Left colon (tissue), 2 donors: ENCODE measurements around the gene SART1. TPM values are rescaled to one million over a fixed set of nuclear protein-coding genes. Genes with fewer than 3 reads are reported as not detected.
"Not testable (repeated sequence)": the region's sequence is repeated elsewhere in the genome, so short reads cannot be mapped to it uniquely, and the experiment has no call there.

Experiments
- ATAC-seq: fragments of 200-7000 bp; cut with Tn5 transposase; one replicate; pipeline ENCODE4 v1.9.1; 2020; ENCODE audit warnings: mild to moderate bottlenecking, moderate library complexity
- DNase-seq, 2 donors: peaks; one replicate each; pipeline ENCODE4 v3.0.0-alpha.2; 2020
- intact Hi-C, 2 donors: fragments of 100-400 bp; cut with DNase I in 1 of 2; cut with micrococcal nuclease in 1 of 2; formaldehyde crosslinking; loops; one replicate each; pipeline versions ENCODE4 v1.11.2 to v1.14.0; 2022; cut with DNase I, micrococcal nuclease
- total RNA-seq, 2 donors: library from RNA; stranded (reverse); fragmentation: NEBNext Ultra II Directional; extraction: Animal tissue kit (Norgen Biotek cat#: 25700); gene quantifications; one replicate each; pipeline ENCODE4 v1.2.1, GENCODE V29; 2021
- donor health status: DM: no; HTN: no; CAD: no.
- donor health status: DM: yes; HTN: yes; CAD: no.

SART1 gene
- total RNA-seq, 2 donors from 2014 or later, result 41.1 to 46.4 TPM

- DNase-seq, result peak; percentile 46 to 64
- ATAC-seq, result peak; percentile 32
- intact Hi-C loops, result no loop called here
Observed at GRCh38 chr11:65927904-65928397, 33.6 kb upstream of the SART1 start.

- no peak for DNase-seq
- intact Hi-C loops, result no loop called here
- no peak for ATAC-seq
Observed at GRCh38 chr11:65928667-65929066, 32.9 kb upstream of the SART1 start.

- DNase-seq (no peak), ATAC-seq (no peak)
- intact Hi-C loops, result no loop called here
Observed at GRCh38 chr11:65931773-65932557, 29.6 kb upstream of the SART1 start.

DNA sequence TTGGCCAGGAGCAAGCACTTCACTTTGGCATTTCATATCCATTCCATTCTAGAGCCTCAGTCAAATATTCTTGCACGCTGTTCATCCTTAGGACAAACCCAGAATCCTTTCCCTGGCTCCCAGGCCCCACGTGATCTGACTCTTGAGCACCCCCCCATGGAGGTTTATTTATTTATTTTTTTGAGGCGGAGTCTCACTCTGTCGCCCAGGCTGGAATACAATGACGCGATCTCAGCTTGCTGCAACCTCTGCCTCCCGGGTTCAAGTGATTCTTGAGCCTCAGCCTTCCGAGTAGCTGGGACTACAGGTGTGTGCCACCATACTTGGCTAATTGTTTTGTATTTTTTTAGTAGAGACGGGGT, 29.0 kb upstream of the SART1 start:
- DNase-seq (no peak), ATAC-seq (no peak)
- intact Hi-C loops, result no loop called here

DNA sequence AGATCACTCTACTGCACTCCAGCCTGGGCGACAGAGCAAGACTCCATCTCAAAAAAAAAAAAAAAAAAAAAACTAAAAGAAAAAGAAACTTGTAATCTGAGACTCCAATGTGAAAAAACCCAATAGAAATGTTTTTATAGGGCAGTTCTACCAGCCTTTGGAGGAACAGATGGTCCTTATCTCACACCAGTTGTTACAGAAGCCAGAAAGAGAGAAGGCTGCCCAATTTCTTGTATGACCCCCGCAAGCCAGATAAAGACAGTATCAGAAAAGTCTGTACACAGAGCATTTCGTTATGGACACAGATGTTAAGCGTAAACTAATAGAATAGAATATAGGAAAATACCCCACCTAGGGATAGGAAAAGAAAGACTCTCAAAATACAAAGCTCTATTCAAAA, 27.5 kb upstream of the SART1 start:
- ATAC-seq, result no peak
- no peak for DNase-seq
- intact Hi-C loops, result no loop called here

DNA sequence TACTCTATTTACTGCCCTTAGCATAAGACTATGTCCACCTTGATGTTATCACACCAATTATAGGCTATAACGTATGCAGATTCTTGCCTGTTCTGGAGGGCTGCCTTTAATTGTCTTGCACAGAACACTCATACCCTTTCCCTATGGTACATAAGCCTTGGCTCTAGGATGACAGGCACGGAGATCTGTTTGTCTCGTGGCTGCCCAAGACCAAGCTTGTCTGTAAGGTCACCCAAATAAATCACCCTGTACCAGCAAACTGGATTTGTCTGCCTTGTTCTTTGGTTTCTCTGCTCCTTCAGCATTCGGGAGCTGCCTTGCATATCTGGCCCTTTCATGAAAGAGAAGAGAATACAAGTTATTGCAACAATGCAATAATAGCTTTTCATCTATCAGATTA, 23.8 kb upstream of the SART1 start:
- DNase-seq, result no peak
- intact Hi-C loops, result no loop called here
- ATAC-seq, result no peak

DNA sequence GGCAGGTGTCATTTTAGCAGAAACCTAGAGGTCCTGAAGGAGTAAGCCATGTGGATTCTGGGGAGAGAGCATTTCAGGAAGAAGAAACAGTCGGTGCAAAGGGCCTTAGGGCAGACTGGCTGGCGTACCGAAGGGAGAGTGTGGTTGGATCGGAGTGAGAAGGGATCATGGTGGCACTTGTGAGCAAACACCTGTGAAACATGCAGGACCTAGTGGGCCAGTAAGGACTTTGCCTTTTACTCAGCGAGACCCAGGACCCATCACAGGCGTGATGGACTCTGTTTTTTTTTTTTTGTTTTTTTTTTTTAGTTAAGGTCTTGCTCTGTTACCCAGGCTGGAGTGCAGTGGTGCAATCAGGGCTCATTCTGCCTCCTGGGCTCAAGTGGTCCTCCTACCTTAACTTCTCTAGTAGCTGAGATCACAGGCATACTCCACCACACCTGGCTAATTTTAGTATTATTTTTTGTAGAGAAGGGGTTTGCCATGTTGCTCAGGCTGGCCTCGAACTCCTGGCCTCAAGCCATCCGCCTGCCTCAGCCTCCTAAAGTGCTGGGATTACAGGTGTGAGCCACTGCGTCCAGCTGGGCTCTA, 19.7 kb upstream of the SART1 start:
- intact Hi-C loops, result no loop called here
- DNase-seq (no peak), ATAC-seq (no peak)

GRCh38 chr11:65942531-65942930, 19.0 kb upstream of the SART1 start:
- DNase-seq (no peak), ATAC-seq (no peak)
- intact Hi-C loops, result no loop called here

GRCh38 chr11:65944191-65944590, 17.3 kb upstream of the SART1 start:
- no peak for ATAC-seq
- intact Hi-C loops, result no loop called here
- no peak for DNase-seq

DNA sequence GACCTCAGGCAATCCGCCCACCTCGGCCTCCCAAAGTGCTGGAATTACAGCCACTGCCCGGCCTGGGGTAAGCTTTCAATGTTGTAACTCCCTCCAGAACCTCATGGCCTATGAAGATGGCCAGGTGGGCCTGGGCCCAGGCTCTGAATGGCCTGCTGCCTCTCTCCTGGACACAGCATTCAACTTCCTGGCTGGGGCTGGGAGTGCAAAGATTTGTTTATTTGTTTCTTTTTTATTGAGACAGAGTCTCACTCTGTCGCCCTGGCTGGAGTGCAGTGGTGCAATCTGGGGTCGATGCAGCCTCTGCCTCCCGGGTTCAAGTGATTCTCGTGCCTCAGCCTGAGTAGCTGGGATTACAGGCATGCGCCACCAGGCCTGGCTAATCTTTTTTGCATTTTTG, 16.8 kb upstream of the SART1 start:
- intact Hi-C loops, result no loop called here
- ATAC-seq (no peak), DNase-seq (no peak)

DNA sequence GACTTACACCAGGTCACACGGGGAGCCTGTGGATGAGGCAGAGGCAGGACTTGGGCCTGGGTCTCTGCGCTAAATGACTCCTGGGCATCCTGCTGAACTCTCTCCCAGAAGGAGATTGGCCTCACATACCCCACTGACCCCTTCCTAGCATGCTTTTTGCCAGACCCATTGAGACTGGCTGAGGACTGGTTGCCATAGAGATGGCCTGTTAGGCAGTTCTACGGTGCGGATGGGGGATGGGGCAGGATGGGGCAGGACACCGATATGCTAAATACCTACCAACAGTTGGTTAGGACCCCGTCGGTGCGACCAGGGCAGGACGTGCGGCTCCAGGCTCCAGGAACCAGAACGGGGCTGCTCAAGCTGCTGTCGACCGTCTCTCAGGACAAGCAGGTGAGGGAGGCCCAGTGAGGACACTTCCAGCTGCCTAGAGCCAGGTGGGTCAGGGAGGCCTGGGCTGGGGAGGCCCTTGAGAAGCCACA, 16.1 kb upstream of the SART1 start, which contains the start of gene TSGA10IP:
TSS of gene TSGA10IP (plus strand) at position 51 of the 482 bp plus-strand sequence. CDS start at position 247, 196 bp downstream.
- DNase-seq (no peak), ATAC-seq (no peak)
- intact Hi-C loops, result no loop called here

- ATAC-seq (no peak), DNase-seq (no peak)
- intact Hi-C loops, result no loop called here
Observed at GRCh38 chr11:65945941-65946558, 15.5 kb upstream of the SART1 start.

DNA sequence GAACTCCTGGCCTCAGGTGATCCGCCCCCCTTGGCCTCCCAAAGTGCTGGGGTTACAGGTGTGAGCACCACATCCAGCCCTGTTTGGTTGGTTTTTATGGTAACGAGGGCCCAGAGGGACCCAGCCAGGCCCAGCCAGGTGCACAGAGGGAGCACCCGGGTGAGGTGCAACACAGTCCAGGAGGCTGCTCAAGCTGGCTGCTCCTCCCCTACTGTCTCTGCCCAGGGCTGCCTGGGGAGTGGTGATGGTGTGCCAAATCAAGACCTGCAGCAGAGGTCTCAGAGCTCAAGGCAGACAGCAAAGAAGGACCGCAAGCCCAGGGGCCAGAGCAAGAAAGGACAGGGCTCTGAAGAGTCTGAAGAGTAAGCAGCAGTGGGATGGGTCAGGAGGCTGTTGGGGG, 14.9 kb upstream of the SART1 start:
- DNase-seq (no peak), ATAC-seq (no peak)
- intact Hi-C loops, result no loop called here

DNA sequence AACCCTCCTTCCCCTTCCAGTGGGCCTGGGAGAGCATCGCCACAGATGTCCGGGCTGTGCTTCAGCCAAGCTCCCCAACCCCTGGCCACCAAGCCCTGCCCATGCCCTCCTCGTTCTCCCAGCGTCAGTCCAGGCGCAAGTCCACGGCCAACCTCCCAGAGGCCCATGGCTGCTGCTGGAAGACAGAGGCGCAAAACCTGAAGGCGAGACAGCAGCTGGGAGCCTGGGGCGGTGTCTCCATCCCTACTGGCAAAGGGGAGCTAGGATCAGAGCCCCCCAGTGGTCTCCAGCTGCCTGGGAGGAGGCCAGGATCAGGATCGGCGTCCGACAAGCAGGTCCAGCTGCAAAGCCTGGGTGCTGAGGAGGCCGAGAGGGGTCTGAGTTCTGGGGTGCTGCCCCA, 14.4 kb upstream of the SART1 start:
- intact Hi-C loops, result no loop called here
- ATAC-seq (no peak), DNase-seq (no peak)

- no peak for ATAC-seq
- no peak for DNase-seq
- intact Hi-C loops, result no loop called here
Observed at GRCh38 chr11:65947603-65948125, 13.9 kb upstream of the SART1 start.

- intact Hi-C loops, DNase-seq, ATAC-seq: not testable (repeated sequence)
Observed at GRCh38 chr11:65950711-65951110, 10.8 kb upstream of the SART1 start.

- DNase-seq, ATAC-seq, intact Hi-C loops: not testable (repeated sequence)
Observed at GRCh38 chr11:65951641-65952040, 9.9 kb upstream of the SART1 start.

- ATAC-seq, result no peak
Observed at GRCh38 chr11:65952052-65952521, 9.4 kb upstream of the SART1 start.

DNA sequence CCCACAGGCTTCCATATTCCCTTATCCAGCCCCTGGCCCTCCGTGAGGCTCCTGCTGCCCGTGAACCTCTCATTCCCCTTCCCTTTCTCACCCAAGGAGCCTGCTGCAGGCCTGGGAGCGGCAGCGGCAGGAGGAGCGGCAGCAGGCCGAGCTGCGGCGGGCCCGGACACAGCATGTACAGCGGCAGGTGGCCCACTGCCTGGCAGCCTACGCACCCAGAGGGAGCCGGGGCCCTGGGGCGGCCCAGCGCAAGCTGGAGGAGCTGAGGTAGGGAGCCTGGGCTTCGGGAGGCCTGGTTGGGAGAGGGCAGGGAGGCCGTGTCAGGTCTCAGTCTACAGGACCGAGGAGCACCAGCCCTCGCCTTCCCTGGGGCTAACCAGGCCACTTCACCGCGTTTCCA, 8.1 kb upstream of the SART1 start:
- DNase-seq, result no peak
- ATAC-seq, result no peak
- intact Hi-C loops, result no loop called here

More at GRCh38 chr11:65952052-65952521, 9.4 kb upstream of the SART1 start:
- intact Hi-C loops, result no loop called here
- no peak for DNase-seq

GRCh38 chr11:65954771-65955170, 6.8 kb upstream of the SART1 start:
- ATAC-seq, result no peak
- intact Hi-C loops, result no loop called here
- no peak for DNase-seq
